HCT116 (cell line): ENCODE measurements around the gene OPRD1. TPM values are rescaled to one million over a fixed set of nuclear protein-coding genes. Genes with fewer than 3 reads are reported as not detected.

Experiments used
- ATAC-seq: fragments of 200-7000 bp; cut with Tn5 transposase; 2 replicates; pipeline ENCODE4 v1.9.1; 2020; ENCODE audit warnings: mild to moderate bottlenecking, moderate library complexity
- BruUV-seq: library from RNA; stranded (reverse); fragments of 400-500 nt; replicated peaks from 2 replicates; lab custom pipeline; 2021; lab: Mats Ljungman, UMichigan
- CTCF ChIA-PET: fragments of 300-600 bp; sonication (Branson Sonifier 250); formaldehyde crosslinking; loops from one replicate; lab custom pipeline; 2021; ENCODE audit warnings: antibody characterized with exemption; lab: Charles Lee
- POLR2A ChIA-PET: fragments of 300-600, 350-600 bp; sonication (Branson Sonifier 250); formaldehyde crosslinking; loops from one replicate; lab custom pipeline; 2021; ENCODE audit warnings: antibody characterized with exemption; lab: Charles Lee
- RAD21 ChIA-PET, 2 experiments: fragments of 300-600 bp; sonication (Branson Sonifier 250); formaldehyde crosslinking; loops; one replicate each; lab custom pipeline; 2023; ENCODE audit warnings: low total read pairs in 2 of 2; ENCODE audit not compliant: uncharacterized antibody in 2 of 2, unreplicated experiment in 2 of 2, low non-redundant PET in 1 of 2; lab: Charles Lee
- DNase-seq: peaks from one replicate; pipeline ENCODE4 v3.0.0-alpha.2; 2010; ENCODE audit warnings: low read depth, low spot score
- H2AFZ ChIP-seq: fragments of 200-600 bp; shearing (Covaris generic), sonication (generic); 2 replicates; pipeline ENCODE4 v1.6.1; 2017; ENCODE audit warnings: low read depth, mixed run types, mixed read lengths, antibody characterized with exemption, low read length; ENCODE audit not compliant: poor library complexity, severe bottlenecking
- H3K27ac ChIP-seq: 2 replicates; pipeline ENCODE4 v1.5.1; 2012; ENCODE audit warnings: low read depth, low read length
- H3K27me3 ChIP-seq: fragments of 200-600 bp; sonication (generic); 2 replicates; pipeline ENCODE4 v1.6.1; 2016; ENCODE audit warnings: mixed run types, low read length, mixed read lengths; ENCODE audit not compliant: insufficient read depth
- H3K36me3 ChIP-seq, 2 experiments: fragments of 200-500 bp in 1 of 2; fragments of 200-600 bp in 1 of 2; sonication (Bioruptor generic) in 1 of 2; sonication (generic) in 1 of 2; 2 replicates each; pipeline versions ENCODE4 v1.5.1 to v1.6.1; 2014 to 2016; ENCODE audit warnings: low read length in 2 of 2, inconsistent platforms in 1 of 2, mixed read lengths in 1 of 2, mixed run types in 1 of 2; ENCODE audit not compliant: insufficient read depth in 2 of 2, control insufficient read depth in 1 of 2
- H3K4me1 ChIP-seq, 2 experiments: fragments of 200-600 bp in 1 of 2; sonication (generic) in 1 of 2; 2 replicates each; pipeline versions ENCODE4 v1.5.1 to v1.6.1; 2012 to 2017; ENCODE audit warnings: low read length in 2 of 2, inconsistent platforms in 1 of 2, mild to moderate bottlenecking in 1 of 2, mixed read lengths in 1 of 2, mixed run types in 1 of 2, moderate library complexity in 1 of 2; ENCODE audit not compliant: insufficient read depth in 2 of 2, control insufficient read depth in 1 of 2
- H3K4me2 ChIP-seq: fragments of 200-600 bp; sonication (generic); 2 replicates; pipeline ENCODE4 v1.6.1; 2017; ENCODE audit warnings: mixed run types, low read length, mixed read lengths
- H3K4me3 ChIP-seq, 2 experiments: fragments of 200-600 bp in 1 of 2; sonication (generic) in 1 of 2; replicated peaks in 1 of 2; 2 replicates each; pipeline ENCODE4 v1.5.1; 2011 to 2016; ENCODE audit warnings: low read length in 2 of 2, control low read depth in 1 of 2, low read depth in 1 of 2, mild to moderate bottlenecking in 1 of 2, mixed read lengths in 1 of 2, mixed run types in 1 of 2
- H3K79me2 ChIP-seq: fragments of 200-600 bp; sonication (generic); 2 replicates; pipeline ENCODE4 v1.6.1; 2017; ENCODE audit warnings: mild to moderate bottlenecking, mixed run types, low read length, moderate library complexity, mixed read lengths; ENCODE audit not compliant: insufficient read depth
- H3K9ac ChIP-seq: fragments of 200-600 bp; sonication (generic); 2 replicates; pipeline ENCODE4 v1.6.1; 2016; ENCODE audit warnings: low read length, mixed read lengths
- H3K9me2 ChIP-seq: fragments of 200-600 bp; sonication (generic), shearing (Covaris generic); 2 replicates; pipeline ENCODE4 v1.6.1; 2017; ENCODE audit warnings: mixed run types, mild to moderate bottlenecking, moderate library complexity; ENCODE audit not compliant: insufficient read depth
- H3K9me3 ChIP-seq, 2 experiments: fragments of 200-500 bp in 1 of 2; fragments of 200-600 bp in 1 of 2; sonication (Bioruptor generic) in 1 of 2; sonication (generic) in 1 of 2; 2 replicates each; pipeline ENCODE4 v1.6.1; 2014 to 2017; ENCODE audit warnings: low read length in 2 of 2, mixed read lengths in 2 of 2, inconsistent platforms in 1 of 2, low read depth in 1 of 2, mild to moderate bottlenecking in 1 of 2, mixed run types in 1 of 2, moderate library complexity in 1 of 2; ENCODE audit not compliant: control insufficient read depth in 1 of 2, insufficient read depth in 1 of 2
- H4K20me1 ChIP-seq: fragments of 200-600 bp; sonication (generic), shearing (Covaris generic); 2 replicates; pipeline ENCODE4 v1.6.1; 2017; ENCODE audit warnings: mixed run types, mild to moderate bottlenecking, moderate library complexity; ENCODE audit not compliant: insufficient read depth
- CEBPB ChIP-seq: IDR thresholded peaks from 2 replicates; pipeline ENCODE4 v1.6.1; 2012; ENCODE audit warnings: low read depth
- EGR1 ChIP-seq: IDR thresholded peaks from 2 replicates; pipeline ENCODE4 v1.6.1; 2012; ENCODE audit warnings: low read depth
- ELF1 ChIP-seq: IDR thresholded peaks from 2 replicates; pipeline ENCODE4 v1.6.1; 2012; ENCODE audit warnings: low read depth, borderline replicate concordance
- EZH2 ChIP-seq: fragments of 200-600 bp; sonication (generic); IDR thresholded peaks from 2 replicates; pipeline ENCODE4 v1.6.1; 2017; ENCODE audit warnings: antibody characterized with exemption, mixed run types
- FOSL1 ChIP-seq: IDR thresholded peaks from 2 replicates; pipeline ENCODE4 v1.6.1; 2012; ENCODE audit warnings: low read depth
- JUND ChIP-seq: IDR thresholded peaks from 2 replicates; pipeline ENCODE4 v1.6.1; 2012
- POLR2A ChIP-seq: IDR thresholded peaks from 2 replicates; pipeline ENCODE4 v1.7.0; 2011; ENCODE audit warnings: borderline replicate concordance; ENCODE audit not compliant: insufficient read depth, insufficient read length; ENCODE audit errors: extremely low read depth
- POLR2AphosphoS5 ChIP-seq: IDR thresholded peaks from 2 replicates; pipeline ENCODE4 v1.6.1; 2011; ENCODE audit warnings: mild to moderate bottlenecking, low read depth, low read length, moderate library complexity
- RAD21 ChIP-seq: IDR thresholded peaks from 2 replicates; pipeline ENCODE4 v1.6.1; 2012; ENCODE audit warnings: low read depth, mild to moderate bottlenecking
- SIN3A ChIP-seq: IDR thresholded peaks from 2 replicates; pipeline ENCODE4 v1.6.1; 2012; ENCODE audit warnings: low read depth
- SP1 ChIP-seq: IDR thresholded peaks from 2 replicates; pipeline ENCODE4 v1.6.1; 2012; ENCODE audit warnings: low read depth
- TCF7L2 ChIP-seq: IDR thresholded peaks from 2 replicates; pipeline ENCODE4 v1.7.0; 2011; ENCODE audit warnings: borderline replicate concordance, inconsistent platforms; ENCODE audit not compliant: insufficient read depth, insufficient read length; ENCODE audit errors: extremely low read depth
- YY1 ChIP-seq: IDR thresholded peaks from 2 replicates; pipeline ENCODE4 v1.6.1; 2011; ENCODE audit warnings: low read length, low read depth, moderate library complexity, mild to moderate bottlenecking; ENCODE audit not compliant: insufficient replicate concordance; ENCODE audit errors: extremely low read depth
- ZFX ChIP-seq: fragments of 450-650 bp; IDR thresholded peaks from 2 replicates; pipeline ENCODE4 v1.6.1; 2017
- ZNF274 ChIP-seq: fragments of 200-500 bp; sonication (Bioruptor generic); IDR thresholded peaks from 2 replicates; pipeline ENCODE4 v1.6.1; 2014; ENCODE audit warnings: mild to moderate bottlenecking, low read depth, low read length, inconsistent platforms
- intact Hi-C: fragments of 100-400 bp; cut with micrococcal nuclease; formaldehyde crosslinking; loops from 2 replicates; pipeline ENCODE4 v1.10.0; 2022
- total RNA-seq: library from RNA; stranded (reverse); gene quantifications from one replicate; pipeline ENCODE4 v1.2.1, GENCODE V29; 2021; ENCODE audit not compliant: unreplicated experiment
- TF ChIP-seq, protein P1 (sequence below): IDR thresholded peaks from 2 replicates; pipeline ENCODE4 v1.6.1; 2012
- TF ChIP-seq, protein P2 (sequence below): IDR thresholded peaks from 2 replicates; pipeline ENCODE4 v1.6.1; 2012

The OPRD1 gene
- total RNA-seq, 1 experiment from 2014 or later = not detected

DNA sequence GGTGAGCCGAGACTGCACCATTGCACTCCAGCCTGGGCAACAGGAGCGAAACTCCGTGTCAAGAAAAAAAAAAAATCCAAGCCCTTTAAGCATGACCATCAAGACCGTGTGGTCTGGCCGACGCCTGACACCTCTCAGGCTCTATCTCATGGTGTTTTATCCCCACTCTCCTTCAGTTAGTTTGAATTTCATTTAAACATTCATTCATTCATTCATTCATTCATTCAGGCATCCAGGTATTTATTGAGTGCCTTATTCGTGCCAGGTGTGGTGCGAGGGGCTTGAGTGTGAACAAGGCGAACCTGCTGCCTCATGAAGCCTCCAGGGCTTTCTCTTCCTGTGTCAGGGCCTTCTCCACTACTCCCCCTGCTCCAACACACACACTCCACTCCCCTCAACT, 22.6 kb upstream of the OPRD1 start:
- no peak for DNase-seq
- H3K27me3 ChIP-seq = no peaks in the 10 kb centered on the region
- peaks cover 0 to 11% of the 10 kb centered on the region in 2 experiments; a peak in 2 of 4 replicates for H3K4me1 ChIP-seq
- TF ChIP-seq EZH2 (no peak), CEBPB (no peak), SIN3A (no peak), EGR1 (no peak), POLR2A (no peak), SP1 (no peak), ELF1 (no peak), TCF7L2 (no peak), YY1 (no peak), RAD21 (no peak), ZNF274 (no peak), FOSL1 (no peak), JUND (no peak), ZFX (no peak), POLR2AphosphoS5 (no peak)
- TF ChIP-seq, protein P1, sequence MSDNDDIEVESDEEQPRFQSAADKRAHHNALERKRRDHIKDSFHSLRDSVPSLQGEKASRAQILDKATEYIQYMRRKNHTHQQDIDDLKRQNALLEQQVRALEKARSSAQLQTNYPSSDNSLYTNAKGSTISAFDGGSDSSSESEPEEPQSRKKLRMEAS = no peak
- TF ChIP-seq, protein P2, sequence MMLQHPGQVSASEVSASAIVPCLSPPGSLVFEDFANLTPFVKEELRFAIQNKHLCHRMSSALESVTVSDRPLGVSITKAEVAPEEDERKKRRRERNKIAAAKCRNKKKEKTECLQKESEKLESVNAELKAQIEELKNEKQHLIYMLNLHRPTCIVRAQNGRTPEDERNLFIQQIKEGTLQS = no peak
- H2AFZ ChIP-seq = no peak overlapping the region
- no TSS peak for BruUV-seq
- POLR2A ChIA-PET = no interaction called here
- intact Hi-C loops = loop anchor here (5.0 kb wide), 1 partner anchor 413 kb away; no protein-coding TSS in a partner anchor
- H3K36me3 ChIP-seq = no peaks in the 10 kb centered on the region
- ATAC-seq = no peak
- no peaks in the 10 kb centered on the region for H3K9me3 ChIP-seq
- H3K4me3 ChIP-seq = no peak overlapping the region
- RAD21 ChIA-PET = no interaction called here
- CTCF ChIA-PET = interaction anchor here (1.2 kb wide), 1 partner anchor 88 kb away, joined by 4 read pairs; no protein-coding TSS in a partner anchor
- no peaks in the 10 kb centered on the region for H3K9me2 ChIP-seq
- H3K27ac ChIP-seq = no peak overlapping the region
- H3K9ac ChIP-seq = no peak overlapping the region
- H3K4me2 ChIP-seq = no peak overlapping the region
- no peaks in the 10 kb centered on the region for H4K20me1 ChIP-seq
- no peaks in the 10 kb centered on the region for H3K79me2 ChIP-seq
